Psoas muscle (tissue), 8 donors: ENCODE data around the gene INO80B. TPM values are rescaled to one million over a fixed set of nuclear protein-coding genes. Genes with fewer than 3 reads are reported as not detected.
A peak's percentile ranks its signal among the peaks of the same experiment; 100 is the strongest.

Experiments
- ATAC-seq, 4 donors: fragments of 200-7000 bp; cut with Tn5 transposase; one replicate each; pipeline ENCODE4 v1.9.1; 2020; ENCODE audit warnings: moderate library complexity in 3 of 4, mild to moderate bottlenecking in 2 of 4
- DNase-seq, 2 donors: peaks; one replicate each; pipeline ENCODE4 v3.0.0-alpha.2; 2020
- H3K27ac ChIP-seq: fragments of 200-600 bp; one replicate; pipeline ENCODE4 v1.8.0; 2022
- H3K27me3 ChIP-seq, 3 donors: fragments of 200-600 bp in 1 of 3; one replicate each; pipeline versions ENCODE4 v1.6.1 to v1.8.0; 2013 to 2022; ENCODE audit warnings: low read length in 2 of 3, mild to moderate bottlenecking in 2 of 3, moderate library complexity in 1 of 3; ENCODE audit not compliant: insufficient read depth in 3 of 3
- H3K36me3 ChIP-seq, 2 donors: fragments of 200-600 bp in 1 of 2; one replicate each; pipeline versions ENCODE4 v1.6.1 to v1.8.0; 2013 to 2022; ENCODE audit warnings: low read depth in 1 of 2, mild to moderate bottlenecking in 1 of 2, moderate library complexity in 1 of 2; ENCODE audit not compliant: insufficient read depth in 1 of 2
- H3K4me1 ChIP-seq: fragments of 200-600 bp; one replicate; pipeline ENCODE4 v1.8.0; 2022
- H3K4me3 ChIP-seq: fragments of 200-600 bp; one replicate; pipeline ENCODE4 v1.8.0; 2022; ENCODE audit warnings: mild to moderate bottlenecking
- H3K9me3 ChIP-seq: fragments of 200-600 bp; one replicate; pipeline ENCODE4 v1.8.0; 2022
- WGBS, 3 donors: extraction: QIAGEN DNeasy Blood & Tissue Kit; methylation state at CpG; one replicate each; pipeline versions ENCODE4 v1.1.6 to v1.1.7; 2013; 5-methylcytosine and 5-hydroxymethylcytosine counted together
- intact Hi-C, 2 donors: fragments of 100-400 bp; cut with DNase I; formaldehyde crosslinking; loops; one replicate each; pipeline versions ENCODE4 v1.11.0 to v1.14.2; 2022
- polyA plus RNA-seq, 3 donors: library from polyadenylated mRNA; stranded (reverse); fragments of 200-250 nt; gene quantifications; one replicate each; pipeline ENCODE4 v1.2.3, GENCODE V29; 2013
- total RNA-seq, 4 donors: library from RNA; stranded (reverse); fragmentation: NEBNext Ultra II Directional in 2 of 4; extraction: Animal tissue kit (Norgen Biotek cat#: 25700) in 2 of 4; gene quantifications; one replicate each; pipeline versions ENCODE4 v1.2.1 to v1.2.4, GENCODE V29; 2021 to 2023
- TF ChIP-seq, protein P1 (sequence below): fragments of 200-600 bp; IDR thresholded peaks from one replicate; pipeline ENCODE4 v1.8.0; 2022; ENCODE audit warnings: antibody characterized with exemption
- donor health status: healthy with polysubstance abuse.
- donor health status: DM: no; HTN: no; CAD: no; lungs with moderate emphysema.
- donor health status: Bipolar disorder and iron deficiency.
- donor health status: healthy.
- donor health status: DM: yes; HTN: yes; CAD: no.
- donor health status: DM: no; HTN: no; CAD: no.
- donor health status: DM: no; HTN: no; CAD: no.
- donor health status: DM: yes; HTN: yes; CAD: no.

INO80B gene
- total and polyA plus RNA-seq, 7 donors, result 23.6 to 61.1 (median 31.8) TPM

DNA sequence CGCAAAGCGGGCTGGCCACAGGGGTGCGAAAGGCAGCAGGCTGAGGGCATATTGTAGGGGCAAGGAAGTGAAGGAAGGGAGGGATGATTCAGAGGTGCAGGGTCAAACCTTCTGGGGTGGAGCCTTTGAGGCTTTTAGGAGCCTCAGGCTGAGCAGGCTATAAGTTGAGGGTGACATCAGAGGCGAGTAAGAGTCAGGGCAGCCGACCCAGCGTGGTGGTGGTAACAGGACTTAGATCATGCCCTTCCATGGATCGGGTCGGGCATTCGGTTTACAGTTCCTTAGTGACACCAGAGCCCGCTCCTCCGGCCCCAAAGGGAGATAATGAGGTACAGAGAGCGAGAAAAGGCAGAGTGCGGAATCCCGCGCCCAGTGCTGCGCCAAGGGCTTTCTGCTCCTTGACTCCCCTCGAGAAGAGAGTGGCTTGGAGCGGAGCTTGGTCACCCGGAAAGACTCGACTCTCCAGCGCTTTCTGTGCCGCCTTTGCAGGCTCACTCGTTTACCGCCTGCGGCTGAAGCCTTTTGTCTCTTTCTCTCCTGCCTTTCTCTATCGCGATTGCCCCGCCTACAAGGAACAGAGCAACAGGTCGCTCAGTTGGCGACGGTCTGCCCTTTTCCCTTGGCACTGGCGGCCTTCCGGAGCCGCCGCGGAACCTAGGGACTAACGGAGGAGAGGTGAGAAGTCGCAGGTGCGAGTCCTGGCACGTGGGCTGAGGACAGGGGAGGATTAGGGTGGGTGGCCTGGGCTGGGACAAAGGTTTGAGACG lies 43.8 kb downstream of the INO80B start:
- no peak overlapping the region for H3K27ac ChIP-seq
- peaks cover 0 to 66% (median 32%) of the 10 kb centered on the region in 3 donors for H3K27me3 ChIP-seq
- intact Hi-C loops, result no loop called here
- DNase-seq (no peak), ATAC-seq (peak in 3 of 4 donors; percentile 26 to 35 (median 28))
- peak overlapping the region; percentile 59 for H3K4me3 ChIP-seq
- peaks cover 3 to 9% of the 10 kb centered on the region in 2 donors for H3K36me3 ChIP-seq
- whole genome bisulfite sequencing, 3 donors, result 1 to 3% (median 2%) methylated on average over 41 of the region's 41 CpGs
- no peaks in the 10 kb centered on the region for H3K9me3 ChIP-seq
- TF ChIP-seq, protein P1, sequence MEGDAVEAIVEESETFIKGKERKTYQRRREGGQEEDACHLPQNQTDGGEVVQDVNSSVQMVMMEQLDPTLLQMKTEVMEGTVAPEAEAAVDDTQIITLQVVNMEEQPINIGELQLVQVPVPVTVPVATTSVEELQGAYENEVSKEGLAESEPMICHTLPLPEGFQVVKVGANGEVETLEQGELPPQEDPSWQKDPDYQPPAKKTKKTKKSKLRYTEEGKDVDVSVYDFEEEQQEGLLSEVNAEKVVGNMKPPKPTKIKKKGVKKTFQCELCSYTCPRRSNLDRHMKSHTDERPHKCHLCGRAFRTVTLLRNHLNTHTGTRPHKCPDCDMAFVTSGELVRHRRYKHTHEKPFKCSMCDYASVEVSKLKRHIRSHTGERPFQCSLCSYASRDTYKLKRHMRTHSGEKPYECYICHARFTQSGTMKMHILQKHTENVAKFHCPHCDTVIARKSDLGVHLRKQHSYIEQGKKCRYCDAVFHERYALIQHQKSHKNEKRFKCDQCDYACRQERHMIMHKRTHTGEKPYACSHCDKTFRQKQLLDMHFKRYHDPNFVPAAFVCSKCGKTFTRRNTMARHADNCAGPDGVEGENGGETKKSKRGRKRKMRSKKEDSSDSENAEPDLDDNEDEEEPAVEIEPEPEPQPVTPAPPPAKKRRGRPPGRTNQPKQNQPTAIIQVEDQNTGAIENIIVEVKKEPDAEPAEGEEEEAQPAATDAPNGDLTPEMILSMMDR, result no peak
- H3K4me1 ChIP-seq, result peaks cover 23% of the 10 kb centered on the region

GRCh38 chr2:74499267-74499939 lies 44.5 kb downstream of the INO80B start, which contains the start of gene LBX2:
TSS of gene LBX2 (minus strand) at chr2:74499603. CDS start at chr2:74499537, 66 bp downstream.
- no peak for DNase-seq
- ATAC-seq, result peak in 1 of 4 donors; percentile 14
- intact Hi-C loops, result no loop called here
- Histone ChIP-seq H3K9me3 (no peaks in the 10 kb centered on the region), H3K4me3 (peak within 1 kb of the TSS; percentile 59), H3K4me1 (peaks cover 23% of the 10 kb centered on the region), H3K27me3 (peaks cover 0 to 72% (median 32%) of the 10 kb centered on the region in 3 donors), H3K27ac (no peak within 1 kb of the TSS), H3K36me3 (peaks cover 0 to 2% of the 10 kb centered on the region in 2 donors)
- 3 to 5% (median 4%) methylated on average over 49 to 65 of the region's 65 CpGs for WGBS, 3 donors
- TF ChIP-seq, protein P1, result no peak

DNA sequence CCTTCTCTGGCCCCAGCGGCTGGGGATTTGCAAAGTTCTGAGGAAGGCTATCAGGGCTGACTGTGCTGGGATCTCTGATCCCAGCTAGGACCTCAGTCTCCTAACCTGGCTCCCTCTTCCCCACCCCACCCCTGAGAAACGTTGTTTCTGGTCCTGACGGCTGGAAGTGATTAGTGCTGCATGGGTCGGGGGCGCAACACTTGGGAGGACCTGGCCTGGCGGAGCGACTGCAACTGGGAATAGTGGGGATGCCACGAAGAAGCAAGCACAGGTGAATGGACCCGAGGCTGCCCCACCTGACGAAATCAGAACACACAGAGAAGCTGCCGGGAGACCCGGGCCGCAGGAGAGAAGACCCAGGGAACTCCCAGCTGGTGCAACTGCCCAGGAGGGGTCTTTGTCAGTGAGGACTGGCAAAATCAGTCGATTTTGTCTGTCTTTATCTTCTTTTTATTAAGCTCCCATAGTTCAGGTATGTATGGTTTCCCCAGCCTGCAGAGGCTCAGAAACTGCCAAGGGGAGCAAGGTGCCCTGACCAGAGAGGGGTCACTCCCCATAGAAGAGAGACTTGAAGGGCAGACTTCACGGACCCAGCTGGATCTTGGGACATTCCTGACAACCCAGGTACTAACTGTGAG lies 45.2 kb downstream of the INO80B start:
- Histone ChIP-seq H3K27me3 (peaks cover 0 to 78% (median 32%) of the 10 kb centered on the region in 3 donors), H3K4me3 (peak overlapping the region; percentile 59), H3K36me3 (peaks cover 0 to 6% of the 10 kb centered on the region in 2 donors), H3K4me1 (peaks cover 23% of the 10 kb centered on the region), H3K27ac (no peak overlapping the region), H3K9me3 (no peaks in the 10 kb centered on the region)
- intact Hi-C loops, result no loop called here
- ATAC-seq (no peak), DNase-seq (no peak)
- TF ChIP-seq, protein P1, result no peak
- 58 to 59% (median 59%) methylated on average over 14 to 15 of the region's 15 CpGs for WGBS, 3 donors

DNA sequence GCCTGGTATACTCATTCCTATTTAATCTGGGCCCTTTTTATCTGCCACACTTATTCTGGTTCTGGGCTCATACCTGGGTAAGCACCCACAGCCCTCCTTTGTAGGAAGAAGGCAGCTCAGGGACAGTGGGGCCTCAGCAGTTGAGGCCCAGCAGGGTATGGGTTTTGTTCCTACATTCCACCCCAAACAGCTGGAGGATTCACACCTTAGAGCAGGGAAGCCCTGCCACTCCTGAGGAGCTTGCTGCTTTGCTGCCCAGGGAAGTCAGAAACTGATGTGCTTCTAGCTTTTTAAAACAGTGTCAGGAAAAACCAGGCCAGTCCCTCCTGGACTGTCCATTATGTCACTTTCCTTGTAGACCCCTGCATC lies 45.7 kb downstream of the INO80B start:
- Histone ChIP-seq H3K4me1 (peaks cover 23% of the 10 kb centered on the region), H3K4me3 (no peak overlapping the region), H3K36me3 (peaks cover 0 to 11% of the 10 kb centered on the region in 2 donors), H3K27me3 (peaks cover 0 to 81% (median 32%) of the 10 kb centered on the region in 3 donors), H3K27ac (no peak overlapping the region), H3K9me3 (no peaks in the 10 kb centered on the region)
- TF ChIP-seq, protein P1, result no peak
- no peak for DNase-seq
- intact Hi-C loops, result no loop called here
- ATAC-seq, result no peak
